ENCODE results near the gene GP2. TPM values are rescaled to one million over a fixed set of nuclear protein-coding genes. Genes with fewer than 3 reads are reported as not detected.
"Not testable (repeated sequence)": the region's sequence is repeated elsewhere in the genome, so short reads cannot be mapped to it uniquely, and the experiment has no call there.

The GP2 gene
- total RNA-seq, 4 donors from 2014 or later = 9.1 to 23.9 (median 12.0) TPM

- no peak overlapping the region for H3K4me3 ChIP-seq
- no peak overlapping the region for H3K27ac ChIP-seq
- no peaks in the 10 kb centered on the region for H3K36me3 ChIP-seq
- no peak for DNase-seq
- H3K4me1 ChIP-seq = no peaks in the 10 kb centered on the region
- TF ChIP-seq POLR2A (IDR thresholded peaks at IDR 0.05) (no peak), CTCF (IDR thresholded peaks at IDR 0.05) (no peak)
- H3K9me3 ChIP-seq = no peaks in the 10 kb centered on the region
- no peaks in the 10 kb centered on the region for H3K27me3 ChIP-seq
Observed at GRCh38 chr16:20326321-20326720, 992 bp downstream of the GP2 start.

- H3K27ac ChIP-seq = no peak overlapping the region
- DNase-seq = no peak
- H3K36me3 ChIP-seq = no peaks in the 10 kb centered on the region
Observed at GRCh38 chr16:20325005-20325404, 2.3 kb downstream of the GP2 start.

GRCh38 chr16:20323591-20324117, 3.7 kb downstream of the GP2 start:
- no peak for TF ChIP-seq POLR2A (IDR thresholded peaks at IDR 0.05)
- no peak for TF ChIP-seq CTCF (IDR thresholded peaks at IDR 0.05)
- Histone ChIP-seq H3K27ac (no peak overlapping the region), H3K27me3 (no peaks in the 10 kb centered on the region), H3K36me3 (no peaks in the 10 kb centered on the region), H3K4me3 (no peak overlapping the region), H3K9me3 (no peaks in the 10 kb centered on the region), H3K4me1 (no peaks in the 10 kb centered on the region)
- DNase-seq = no peak

More at GRCh38 chr16:20325005-20325404, 2.3 kb downstream of the GP2 start:
- no peak for TF ChIP-seq CTCF (IDR thresholded peaks at IDR 0.05)
- TF ChIP-seq POLR2A (IDR thresholded peaks at IDR 0.05) = no peak
- Histone ChIP-seq H3K4me1 (no peaks in the 10 kb centered on the region), H3K4me3 (no peak overlapping the region), H3K27me3 (no peaks in the 10 kb centered on the region), H3K9me3 (no peaks in the 10 kb centered on the region)

GRCh38 chr16:20322696-20323095, 4.6 kb downstream of the GP2 start:
- H3K27me3 ChIP-seq = no peaks in the 10 kb centered on the region
- H3K4me3 ChIP-seq = no peak overlapping the region
- H3K27ac ChIP-seq = no peak overlapping the region
- no peak for TF ChIP-seq POLR2A (IDR thresholded peaks at IDR 0.05)
- no peak for TF ChIP-seq CTCF (IDR thresholded peaks at IDR 0.05)
- no peak for DNase-seq
- no peaks in the 10 kb centered on the region for H3K4me1 ChIP-seq
- H3K36me3 ChIP-seq = no peaks in the 10 kb centered on the region
- no peaks in the 10 kb centered on the region for H3K9me3 ChIP-seq

- TF ChIP-seq CTCF (IDR thresholded peaks at IDR 0.05) (no peak), POLR2A (IDR thresholded peaks at IDR 0.05) (no peak)
- Histone ChIP-seq H3K27me3 (no peaks in the 10 kb centered on the region), H3K4me1 (no peaks in the 10 kb centered on the region)
Observed at GRCh38 chr16:20321671-20322070, 5.6 kb downstream of the GP2 start.

GRCh38 chr16:20321051-20321450, 6.3 kb downstream of the GP2 start:
- not testable (repeated sequence) for H3K27ac ChIP-seq, DNase-seq, H3K4me3 ChIP-seq, H3K27me3 ChIP-seq, H3K4me1 ChIP-seq, H3K36me3 ChIP-seq, H3K9me3 ChIP-seq

More at GRCh38 chr16:20321671-20322070, 5.6 kb downstream of the GP2 start:
- Histone ChIP-seq H3K36me3 (no peaks in the 10 kb centered on the region), H3K27ac (no peak overlapping the region), H3K9me3 (no peaks in the 10 kb centered on the region), H3K4me3 (no peak overlapping the region)
- no peak for DNase-seq
